HFFc6 (cell line): ENCODE data around the gene GLP1R. TPM values are rescaled to one million over a fixed set of nuclear protein-coding genes. Genes with fewer than 3 reads are reported as not detected.

Source experiments
- DNase-seq: peaks from one replicate; pipeline ENCODE4 v3.0.0-alpha.2; 2018
- H3K27ac Mint-ChIP-seq: 2 replicates; pipeline ENCODE4 v1.8.0; 2020; ENCODE audit warnings: mild to moderate bottlenecking, mixed read lengths
- H3K27me3 Mint-ChIP-seq: 2 replicates; pipeline ENCODE4 v1.8.0; 2021; ENCODE audit warnings: mild to moderate bottlenecking, moderate library complexity, mixed read lengths; ENCODE audit not compliant: insufficient read depth
- H3K36me3 Mint-ChIP-seq: 2 replicates; pipeline ENCODE4 v1.8.0; 2021; ENCODE audit warnings: low read depth, mixed read lengths
- H3K4me1 Mint-ChIP-seq: 2 replicates; pipeline ENCODE4 v1.8.0; 2020; ENCODE audit warnings: low read depth, mixed read lengths
- H3K4me3 Mint-ChIP-seq: 2 replicates; pipeline ENCODE4 v1.8.0; 2020; ENCODE audit warnings: mild to moderate bottlenecking, moderate library complexity, mixed read lengths
- H3K9me3 Mint-ChIP-seq: 2 replicates; pipeline ENCODE4 v1.8.0; 2020; ENCODE audit warnings: mild to moderate bottlenecking, mixed read lengths
- total RNA-seq, 6 experiments: library from RNA; stranded (reverse); fragmentation: NEBNext Ultra II Directional; extraction: Animal tissue kit (Norgen Biotek cat#: 25700); gene quantifications; 2 replicates in 1 of 6; 3 replicates in 5 of 6; pipeline ENCODE4 v1.2.3, GENCODE V29; 2021
- TF ChIP-seq, protein P1 (sequence below): fragments of 200-600 bp; sonication (generic); IDR thresholded peaks from 2 replicates; pipeline ENCODE4 v1.5.0; 2021; ENCODE audit warnings: antibody characterized with exemption, mild to moderate bottlenecking

GLP1R gene
- total RNA-seq, 6 experiments from 2014 or later = not detected

DNA sequence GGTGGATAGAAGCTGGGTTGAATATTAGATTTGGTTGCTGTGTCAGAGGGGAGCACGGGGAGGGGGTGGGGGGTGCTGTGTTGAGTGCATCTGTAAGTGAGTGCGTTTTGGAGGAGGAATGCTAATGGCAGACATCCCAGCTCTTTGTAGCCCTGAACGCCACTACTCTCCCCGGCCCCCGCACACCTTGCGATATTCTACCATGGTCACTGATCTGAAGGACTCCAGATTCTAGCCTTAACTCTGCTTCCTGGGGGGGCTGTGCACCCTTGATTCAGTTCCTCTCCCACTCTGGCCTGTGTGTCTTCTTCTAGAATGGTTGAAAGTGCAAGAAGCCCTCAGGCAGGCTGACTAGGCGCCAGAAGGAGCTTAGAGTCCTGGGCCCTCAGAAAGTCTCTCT is 7.1 kb downstream of the GLP1R start:
- Mint-ChIP-seq H3K27ac (no peak overlapping the region), H3K9me3 (no peaks in the 10 kb centered on the region), H3K27me3 (peaks cover 31% of the 10 kb centered on the region), H3K4me1 (no peaks in the 10 kb centered on the region), H3K36me3 (no peaks in the 10 kb centered on the region), H3K4me3 (no peak overlapping the region)
- no peak for DNase-seq
- TF ChIP-seq, protein P1, sequence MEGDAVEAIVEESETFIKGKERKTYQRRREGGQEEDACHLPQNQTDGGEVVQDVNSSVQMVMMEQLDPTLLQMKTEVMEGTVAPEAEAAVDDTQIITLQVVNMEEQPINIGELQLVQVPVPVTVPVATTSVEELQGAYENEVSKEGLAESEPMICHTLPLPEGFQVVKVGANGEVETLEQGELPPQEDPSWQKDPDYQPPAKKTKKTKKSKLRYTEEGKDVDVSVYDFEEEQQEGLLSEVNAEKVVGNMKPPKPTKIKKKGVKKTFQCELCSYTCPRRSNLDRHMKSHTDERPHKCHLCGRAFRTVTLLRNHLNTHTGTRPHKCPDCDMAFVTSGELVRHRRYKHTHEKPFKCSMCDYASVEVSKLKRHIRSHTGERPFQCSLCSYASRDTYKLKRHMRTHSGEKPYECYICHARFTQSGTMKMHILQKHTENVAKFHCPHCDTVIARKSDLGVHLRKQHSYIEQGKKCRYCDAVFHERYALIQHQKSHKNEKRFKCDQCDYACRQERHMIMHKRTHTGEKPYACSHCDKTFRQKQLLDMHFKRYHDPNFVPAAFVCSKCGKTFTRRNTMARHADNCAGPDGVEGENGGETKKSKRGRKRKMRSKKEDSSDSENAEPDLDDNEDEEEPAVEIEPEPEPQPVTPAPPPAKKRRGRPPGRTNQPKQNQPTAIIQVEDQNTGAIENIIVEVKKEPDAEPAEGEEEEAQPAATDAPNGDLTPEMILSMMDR = no peak

GRCh38 chr6:39056191-39056590 is 7.6 kb downstream of the GLP1R start:
- no peak for DNase-seq
- no peak overlapping the region for H3K27ac Mint-ChIP-seq
- H3K9me3 Mint-ChIP-seq = no peaks in the 10 kb centered on the region
- TF ChIP-seq, protein P1 = no peak
- H3K4me3 Mint-ChIP-seq = no peak overlapping the region
- no peaks in the 10 kb centered on the region for H3K36me3 Mint-ChIP-seq
- H3K27me3 Mint-ChIP-seq = peaks cover 29% of the 10 kb centered on the region
- no peaks in the 10 kb centered on the region for H3K4me1 Mint-ChIP-seq

GRCh38 chr6:39056681-39057080 is 8.1 kb downstream of the GLP1R start:
- H3K27ac Mint-ChIP-seq = no peak overlapping the region
- no peaks in the 10 kb centered on the region for H3K9me3 Mint-ChIP-seq
- no peak overlapping the region for H3K4me3 Mint-ChIP-seq
- H3K27me3 Mint-ChIP-seq = peaks cover 28% of the 10 kb centered on the region
- TF ChIP-seq, protein P1 = no peak
- H3K36me3 Mint-ChIP-seq = no peaks in the 10 kb centered on the region
- no peak for DNase-seq
- no peaks in the 10 kb centered on the region for H3K4me1 Mint-ChIP-seq

DNA sequence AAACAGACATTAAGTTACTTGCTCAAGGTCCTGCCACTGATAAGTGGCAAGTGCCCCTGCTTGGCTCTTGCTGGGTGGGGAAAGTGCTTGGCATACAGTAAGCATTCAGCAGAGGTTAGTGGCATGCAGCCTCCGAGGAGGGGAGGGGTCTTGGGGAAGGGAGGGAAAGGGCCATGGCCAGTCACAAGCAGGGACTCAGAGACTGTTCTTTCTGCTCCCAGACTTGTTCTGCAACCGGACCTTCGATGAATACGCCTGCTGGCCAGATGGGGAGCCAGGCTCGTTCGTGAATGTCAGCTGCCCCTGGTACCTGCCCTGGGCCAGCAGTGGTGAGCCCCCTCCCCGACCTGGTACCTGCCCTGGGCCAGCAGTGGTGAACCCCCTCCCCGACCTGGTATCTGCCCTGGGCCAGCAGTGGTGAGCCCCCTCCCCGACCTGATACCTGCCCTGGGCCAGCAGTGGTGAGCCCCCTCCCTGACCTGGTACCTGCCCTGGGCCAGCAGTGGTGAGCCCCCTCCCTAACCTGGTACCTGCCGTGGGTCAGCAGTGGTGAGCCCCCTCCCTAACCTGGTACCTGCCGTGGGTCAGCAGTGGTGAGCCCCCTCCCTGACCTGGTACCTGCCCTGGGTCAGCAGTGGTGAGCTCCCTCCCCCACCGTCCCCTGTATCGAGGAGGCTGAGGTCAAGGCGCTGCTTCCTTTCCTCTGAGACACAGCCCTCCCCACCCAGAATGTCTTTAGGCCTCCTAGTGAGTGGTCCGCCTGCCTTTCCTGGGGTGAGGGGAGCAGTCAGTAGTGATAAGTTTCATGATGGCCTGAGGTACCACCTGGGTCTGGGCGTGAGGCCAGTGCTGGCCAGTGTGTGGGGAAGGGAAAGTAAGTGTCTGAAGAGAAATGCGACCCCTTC is 8.9 kb downstream of the GLP1R start:
- Mint-ChIP-seq H3K4me1 (no peaks in the 10 kb centered on the region), H3K36me3 (no peaks in the 10 kb centered on the region), H3K27ac (no peak overlapping the region), H3K9me3 (no peaks in the 10 kb centered on the region), H3K27me3 (peaks cover 22% of the 10 kb centered on the region), H3K4me3 (no peak overlapping the region)
- DNase-seq = no peak
- TF ChIP-seq, protein P1 = no peak

- H3K4me3 Mint-ChIP-seq = no peak overlapping the region
- DNase-seq = no peak
- H3K36me3 Mint-ChIP-seq = no peaks in the 10 kb centered on the region
- H3K27me3 Mint-ChIP-seq = peaks cover 24% of the 10 kb centered on the region
- no peaks in the 10 kb centered on the region for H3K9me3 Mint-ChIP-seq
- H3K27ac Mint-ChIP-seq = no peak overlapping the region
- TF ChIP-seq, protein P1 = no peak
- no peaks in the 10 kb centered on the region for H3K4me1 Mint-ChIP-seq
Observed at GRCh38 chr6:39058471-39059147, 10.0 kb downstream of the GLP1R start.
